ENCODE results near the gene DENND1B.

- TF ChIP-seq CTCF (conservative IDR thresholded peaks at IDR 0.05 in 1 of 2, IDR thresholded peaks at IDR 0.05 in 1 of 2; ENCODE audit: extremely low read depth in 1 of 2, insufficient read depth in 1 of 2, low read depth in 1 of 2, low read length in 2 of 2) (no peak), EZH2 (IDR thresholded peaks at IDR 0.05; ENCODE audit: borderline replicate concordance, low read length) (no peak)
Measured at GRCh38 chr1:197666769-197667285, 108.5 kb downstream of the DENND1B start.

Data from mammary epithelial cell (primary cell).